G401.6 (cell line): ENCODE data around the gene PLA2G6.

ENCODE experiments used
- FAIRE-seq: peaks from 2 replicates; lab custom pipeline; 2012; peaks lifted over from hg19 to GRCh38; lab: Jason Lieb, UNC

PLA2G6 gene

DNA sequence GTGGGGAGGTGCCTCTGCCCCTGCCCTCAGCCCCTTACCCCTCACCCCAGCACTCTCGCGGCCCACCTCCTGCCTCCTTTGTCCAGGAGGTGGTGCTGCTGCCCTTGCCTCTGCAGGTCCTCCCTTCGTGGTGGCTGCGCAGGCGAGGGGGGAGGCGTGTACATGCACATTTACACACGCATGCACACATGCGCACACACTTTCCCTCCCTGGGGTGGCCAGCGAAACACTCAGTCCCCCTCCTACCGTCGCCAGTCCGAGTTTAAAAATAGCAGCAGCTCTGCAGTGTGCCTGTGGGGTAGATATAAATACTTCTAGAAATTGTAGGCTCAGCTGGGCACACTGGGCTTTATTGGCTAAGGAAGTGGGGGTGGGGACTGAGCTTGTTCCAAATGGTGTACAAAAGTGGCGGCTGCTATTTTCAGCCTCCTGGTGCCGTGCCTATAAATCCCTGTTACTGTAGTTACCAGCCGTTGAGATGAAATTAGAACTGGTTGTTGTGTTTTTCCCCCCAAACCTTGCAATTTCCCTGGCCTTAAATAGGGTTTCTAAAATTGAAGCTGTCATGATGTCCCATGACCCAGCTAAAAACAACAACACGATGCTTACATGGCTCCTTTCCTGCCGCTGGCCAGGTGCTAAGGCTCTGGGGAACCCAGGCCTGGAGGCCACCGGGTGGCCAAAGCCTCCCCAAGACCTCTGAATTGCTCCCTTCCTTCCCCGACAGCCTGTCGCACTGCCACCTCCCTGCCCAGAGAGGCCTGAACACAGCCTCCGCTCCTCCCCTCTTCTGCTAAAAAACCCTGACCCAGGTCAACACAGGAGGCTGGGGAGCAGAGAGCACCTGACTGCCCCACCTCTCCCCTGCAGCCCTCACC is 112.0 kb downstream of the PLA2G6 start:
- no peak for FAIRE-seq

DNA sequence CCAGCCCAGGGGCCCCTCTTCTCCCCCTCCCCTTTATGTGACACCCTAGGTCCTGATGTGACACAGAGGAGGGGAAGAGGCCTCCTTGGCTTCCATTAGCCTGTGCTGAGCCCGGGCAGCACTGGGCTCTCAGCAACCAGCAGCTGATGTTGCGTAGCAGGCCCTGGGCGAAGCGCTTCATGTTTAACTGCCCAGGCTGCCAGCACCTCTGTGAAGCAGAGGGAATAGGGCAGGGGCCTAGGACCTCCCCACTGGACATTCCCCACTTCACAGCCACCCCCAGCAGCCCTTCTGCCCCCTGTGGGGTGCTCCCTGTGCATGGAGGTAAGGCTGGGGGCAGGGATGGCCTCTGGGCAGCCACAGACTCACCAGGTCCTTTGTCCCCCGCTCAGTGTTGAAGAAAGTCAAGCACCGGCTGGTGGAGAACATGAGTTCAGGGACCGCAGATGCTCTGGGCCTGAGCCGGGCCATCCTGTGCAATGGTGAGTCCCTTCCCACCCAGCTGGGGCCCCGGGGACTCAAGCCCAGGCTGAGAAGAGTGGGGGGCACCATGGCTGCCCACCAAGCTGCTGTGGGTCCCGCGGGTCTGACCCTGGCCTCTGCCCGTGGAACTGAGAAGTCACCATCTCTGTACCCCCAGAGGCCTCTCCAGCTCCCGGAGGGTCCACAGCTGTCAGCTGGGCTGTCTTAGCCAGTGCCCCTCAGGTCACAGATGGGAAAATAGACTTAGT is 112.8 kb downstream of the PLA2G6 start:
- no peak for FAIRE-seq

- no peak for FAIRE-seq
Observed at GRCh38 chr22:38067761-38068360, 113.8 kb downstream of the PLA2G6 start.

DNA sequence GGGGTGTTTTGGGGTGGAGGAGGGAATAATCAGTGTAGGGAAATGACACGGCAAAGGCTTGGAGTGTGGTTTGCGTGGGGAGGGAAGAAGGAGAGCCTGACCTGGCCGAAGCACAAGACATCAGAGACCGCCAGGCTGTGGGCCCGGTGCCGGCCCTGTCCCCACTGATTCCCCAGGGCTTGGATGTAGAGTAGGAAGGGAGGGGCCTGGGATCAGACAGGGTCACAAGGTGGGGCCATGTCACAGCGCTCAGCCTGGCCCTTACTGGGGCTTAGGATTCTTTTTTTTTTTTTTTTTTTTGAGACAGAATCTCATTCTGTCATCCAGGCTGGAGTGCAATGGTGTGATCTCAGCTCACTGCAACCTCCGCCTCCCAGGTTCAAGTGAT is 114.6 kb downstream of the PLA2G6 start:
- FAIRE-seq, result no peak

DNA sequence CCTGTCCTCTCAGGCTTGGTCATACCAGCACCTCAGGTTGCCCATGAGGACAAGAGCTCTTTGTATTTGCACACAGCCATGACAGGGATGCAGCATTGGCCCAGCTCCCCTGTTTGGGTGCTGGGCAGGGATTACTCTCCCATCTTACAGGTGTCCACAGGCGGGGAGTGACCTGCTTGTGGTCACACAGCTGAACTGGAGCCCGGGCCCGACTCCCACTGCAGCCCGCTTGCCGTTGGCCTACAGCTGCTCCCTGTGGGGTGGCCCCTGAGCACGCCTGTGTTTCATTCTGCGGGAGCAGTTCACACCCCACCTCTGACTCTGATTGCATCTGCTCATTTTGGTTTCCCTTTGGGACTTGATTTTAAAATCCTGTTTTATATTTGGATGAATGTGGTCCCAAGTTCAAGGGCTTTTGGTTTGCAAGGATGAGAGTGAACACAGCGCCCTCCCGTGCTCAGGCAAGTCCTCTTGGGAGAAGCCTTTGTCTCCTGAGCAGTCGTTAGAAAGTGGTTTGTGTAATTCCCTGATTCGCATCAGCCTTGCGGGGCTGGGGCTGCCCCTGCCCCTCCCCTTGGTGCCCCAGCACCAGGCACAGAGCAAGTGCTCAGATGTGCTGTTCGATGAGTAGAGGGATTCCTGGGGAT is 115.1 kb downstream of the PLA2G6 start:
- FAIRE-seq, result no peak

DNA sequence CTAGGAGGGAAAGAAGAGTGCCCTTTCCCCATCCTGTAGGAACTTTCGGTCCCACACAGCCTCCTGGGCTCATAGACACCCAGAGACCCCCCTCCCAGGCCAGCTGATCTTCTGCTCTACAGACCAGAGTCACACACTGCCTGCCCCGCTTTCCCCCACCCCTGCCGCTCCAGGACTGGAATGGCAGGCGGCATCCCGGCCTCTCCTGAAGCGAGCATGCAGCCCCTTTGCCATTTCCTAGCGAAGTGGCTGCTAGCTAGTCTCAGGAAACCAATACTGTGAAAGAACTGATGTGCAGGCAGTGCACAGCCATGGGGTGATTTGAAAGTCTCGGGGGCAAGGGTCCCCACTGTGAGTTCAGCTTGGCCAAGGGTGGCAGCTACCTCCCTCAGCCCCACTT is 116.1 kb downstream of the PLA2G6 start:
- FAIRE-seq, result no peak

GRCh38 chr22:38062791-38063190 is 118.8 kb downstream of the PLA2G6 start:
- no peak for FAIRE-seq
